Pancreas (tissue), 10 donors: ENCODE data around the gene XPC. TPM values are rescaled to one million over a fixed set of nuclear protein-coding genes. Genes with fewer than 3 reads are reported as not detected.
A peak's percentile ranks its signal among the peaks of the same experiment; 100 is the strongest.

Experiments used
- ATAC-seq, 4 donors: fragments of 200-7000 bp; cut with Tn5 transposase; one replicate each; pipeline versions ENCODE4 v1.8.0 to v1.9.1; 2020; ENCODE audit warnings: mild to moderate bottlenecking in 4 of 4, moderate library complexity in 4 of 4
- DNase-seq, 6 donors: peaks; one replicate each; pipeline ENCODE4 v3.0.0-alpha.2; 2020
- FAIRE-seq: peaks from 2 replicates; lab custom pipeline; 2012; peaks lifted over from hg19 to GRCh38; lab: Jason Lieb, UNC
- H3K27ac ChIP-seq, 4 donors: fragments of 200-600 bp; sonication (generic); 1 replicate in 3 of 4; 2 replicates in 1 of 4; pipeline versions ENCODE4 v1.5.0 to v1.8.0; 2020
- H3K27me3 ChIP-seq, 4 donors: fragments of 200-600 bp; one replicate each; pipeline ENCODE4 v1.8.0; 2021
- H3K36me3 ChIP-seq, 3 donors: fragments of 200-600 bp; sonication (generic) in 1 of 3; one replicate each; pipeline versions ENCODE4 v1.5.0 to v1.8.0; 2020 to 2021
- H3K4me1 ChIP-seq, 3 donors: fragments of 200-600 bp; one replicate each; pipeline ENCODE4 v1.8.0; 2021
- H3K4me3 ChIP-seq, 4 donors: fragments of 200-600 bp; sonication (generic) in 2 of 4; one replicate each; pipeline versions ENCODE4 v1.5.0 to v1.8.0; 2020 to 2021
- H3K9me3 ChIP-seq, 4 donors: fragments of 200-600 bp; one replicate each; pipeline ENCODE4 v1.8.0; 2021
- CTCF ChIP-seq, 4 donors: fragments of 200-600 bp; sonication (generic) in 3 of 4; IDR thresholded peaks; one replicate each; pipeline versions ENCODE4 v1.5.0 to v1.8.0; 2021; ENCODE audit warnings: antibody characterized with exemption in 4 of 4
- WGBS, 2 donors: extraction: QIAGEN DNeasy Blood & Tissue Kit; methylation state at CpG; one replicate each; pipeline ENCODE4 v1.1.7; 2013; 5-methylcytosine and 5-hydroxymethylcytosine counted together
- intact Hi-C, 3 donors: fragments of 100-400 bp; cut with DNase I; formaldehyde crosslinking; loops; one replicate each; pipeline versions ENCODE4 v1.11.1 to v1.14.2; 2022
- polyA plus RNA-seq, 2 donors: library from polyadenylated mRNA; stranded (reverse); fragments of 200-250 nt; gene quantifications; one replicate each; pipeline ENCODE4 v1.2.3, GENCODE V29; 2013
- total RNA-seq, 6 donors: library from RNA; stranded (reverse); fragmentation: NEBNext Ultra II Directional in 4 of 6; extraction: Animal tissue kit (Norgen Biotek cat#: 25700) in 4 of 6; gene quantifications; one replicate each; pipeline versions ENCODE4 v1.2.1 to v1.2.4, GENCODE V29; 2021 to 2023
- donor health status: healthy with polysubstance abuse.
- donor health status: DM: no; HTN: no; CAD: no; lungs with moderate emphysema.
- donor health status: DM: no; HTN: no; CAD: no.
- donor health status: control.
- donor health status: control.
- donor health status: Bipolar disorder and iron deficiency.
- donor health status: DM: yes; HTN: yes; CAD: no.
- donor health status: DM: no; HTN: no; CAD: no.
- donor health status: DM: no; HTN: no; CAD: no.
- donor health status: DM: yes; HTN: yes; CAD: no.

The XPC gene
- total and polyA plus RNA-seq, 8 donors: 14.2 to 29.9 (median 19.5) TPM

GRCh38 chr3:14126017-14126886 is 52.1 kb downstream of the XPC start:
- ATAC-seq: no peak
- WGBS, 2 donors: 51 to 62% methylated on average over 11 of the region's 11 CpGs
- DNase-seq: peak in 1 of 6 donors; percentile 11
- Histone ChIP-seq H3K27ac (peak overlapping the region; percentile 83 to 94 (median 91)), H3K27me3 (no peaks in the 10 kb centered on the region), H3K36me3 (peaks cover 0 to 19% (median 3%) of the 10 kb centered on the region in 3 donors), H3K9me3 (no peaks in the 10 kb centered on the region), H3K4me3 (peak overlapping the region; percentile 80 to 98 (median 90)), H3K4me1 (peaks cover 7 to 22% (median 15%) of the 10 kb centered on the region in 3 donors)
- no peak for TF ChIP-seq CTCF (IDR thresholded peaks at IDR 0.05)
- intact Hi-C loops: no loop called here
- FAIRE-seq: no peak

DNA sequence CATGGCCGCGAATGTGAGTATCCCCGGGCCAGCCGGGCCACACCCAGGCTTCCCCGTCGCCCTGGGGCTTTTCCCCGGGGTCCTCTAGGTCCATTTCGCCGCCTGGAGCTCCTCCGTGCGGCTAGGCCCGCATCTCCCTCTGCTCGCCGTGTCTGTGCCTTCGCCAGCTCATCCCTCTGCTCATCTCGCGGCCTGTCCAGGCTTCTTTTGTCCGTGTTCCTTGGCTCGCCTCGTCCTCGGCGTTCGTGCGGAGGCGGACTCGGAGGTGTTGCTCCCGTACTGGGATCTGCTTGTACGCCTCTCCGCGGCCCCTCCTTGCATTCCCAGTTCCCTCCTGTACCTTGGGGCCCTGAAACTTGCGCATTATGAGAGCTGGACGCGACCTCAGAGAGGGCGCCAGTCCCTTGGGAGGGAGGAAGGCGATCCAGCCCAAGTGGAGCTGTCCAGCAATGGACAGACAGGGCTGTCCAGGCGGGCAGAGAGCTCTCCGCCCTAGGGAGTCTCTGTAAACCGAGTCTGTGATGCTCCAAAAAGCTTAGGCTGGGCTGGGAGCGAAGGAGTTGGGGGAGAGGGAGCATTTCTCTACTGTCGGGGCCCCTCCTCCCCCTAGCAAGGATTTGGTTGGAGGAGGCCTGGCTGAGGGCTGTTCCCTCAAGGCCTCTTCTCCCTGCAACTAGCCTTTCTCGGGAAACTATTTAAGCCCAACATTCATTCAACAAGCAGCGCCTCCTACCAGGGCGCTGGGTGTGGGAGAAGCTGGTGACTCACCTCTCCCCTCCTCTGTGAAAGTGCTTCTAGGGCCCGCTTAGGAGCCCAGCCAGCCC is 53.0 kb downstream of the XPC start:
- TF ChIP-seq CTCF (IDR thresholded peaks at IDR 0.05): no peak

DNA sequence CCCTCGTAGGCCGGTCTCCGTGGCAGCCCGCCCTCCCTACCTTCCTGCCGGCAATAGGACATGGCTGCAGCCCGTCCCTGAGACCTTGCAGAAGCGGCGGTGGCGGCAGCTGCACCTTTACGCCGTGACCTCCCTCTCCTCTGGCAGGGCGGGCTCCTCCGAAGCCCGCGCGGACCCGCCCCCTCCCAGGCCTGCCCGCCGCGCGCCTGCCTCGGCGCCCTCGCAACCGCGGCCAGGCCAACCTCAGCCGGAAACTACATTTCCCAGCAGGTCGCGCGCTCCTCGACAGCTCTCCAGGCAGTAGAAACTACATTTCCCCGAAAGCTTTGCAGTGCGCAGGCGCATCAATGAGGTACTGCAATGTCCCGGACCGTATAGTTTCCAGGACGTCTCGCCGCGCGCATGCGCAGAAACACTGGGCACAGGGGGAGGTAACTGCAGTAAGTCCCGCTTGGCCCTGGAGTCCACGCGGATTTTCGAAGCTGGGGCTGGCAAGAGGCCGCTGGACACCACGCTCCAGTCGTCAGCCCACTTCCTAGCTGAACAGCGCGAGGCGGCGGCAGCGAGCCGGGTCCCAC is 53.7 kb downstream of the XPC start, which contains the start of the genes CHCHD4 and TMEM43:
CHCHD4 (minus strand) TSS at position 256 of the 578 bp plus-strand sequence; CDS start at position 62, 194 bp downstream.
TMEM43 (plus strand) TSS at position 438 of the 578 bp plus-strand sequence. CDS start 142 bp downstream, outside the sequence.
- WGBS, 2 donors: 0% methylated on average over 40 to 55 of the region's 55 CpGs
- TF ChIP-seq CTCF (IDR thresholded peaks at IDR 0.05): no peak
- Histone ChIP-seq H3K4me3 (peak within 1 kb of the TSS; percentile 80 to 98 (median 90)), H3K36me3 (peaks cover 0 to 4% (median 0%) of the 10 kb centered on the region in 3 donors), H3K27me3 (no peaks in the 10 kb centered on the region), H3K9me3 (no peaks in the 10 kb centered on the region), H3K27ac (peak within 1 kb of the TSS; percentile 83 to 94 (median 91)), H3K4me1 (peaks cover 7 to 22% (median 15%) of the 10 kb centered on the region in 3 donors)
- peak; percentile 99 to 100 (median 99) for DNase-seq
- intact Hi-C loops: no loop called here
- FAIRE-seq: no peak
- ATAC-seq: peak; percentile 89 to 95 (median 91)

More for the DNA sequence above, 53.0 kb downstream of the XPC start:
- WGBS, 2 donors: 0 to 1% methylated on average over 44 of the region's 44 CpGs
- Histone ChIP-seq H3K27ac (peak overlapping the region; percentile 83 to 94 (median 91)), H3K9me3 (no peaks in the 10 kb centered on the region), H3K36me3 (peaks cover 0 to 11% (median 0%) of the 10 kb centered on the region in 3 donors), H3K27me3 (no peaks in the 10 kb centered on the region), H3K4me1 (peaks cover 7 to 22% (median 15%) of the 10 kb centered on the region in 3 donors), H3K4me3 (peak overlapping the region; percentile 80 to 98 (median 90))
- intact Hi-C loops: no loop called here
- DNase-seq: peak; percentile 38 to 73 (median 64)
- no peak for FAIRE-seq
- ATAC-seq: peak; percentile 30 to 72 (median 53)

GRCh38 chr3:14124223-14124614 is 54.2 kb downstream of the XPC start:
- H3K4me1 ChIP-seq: peaks cover 7 to 22% (median 20%) of the 10 kb centered on the region in 3 donors
- H3K27me3 ChIP-seq: no peaks in the 10 kb centered on the region
- DNase-seq (peak in 5 of 6 donors; percentile 62 to 84 (median 69)), ATAC-seq (peak; percentile 31 to 65 (median 32)), FAIRE-seq (no peak)
- no peak for TF ChIP-seq CTCF (IDR thresholded peaks at IDR 0.05)
- intact Hi-C loops: no loop called here
- WGBS, 2 donors: 1% methylated on average over 37 of the region's 37 CpGs
- peak overlapping the region; percentile 80 to 98 (median 90) for H3K4me3 ChIP-seq
- H3K27ac ChIP-seq: peak overlapping the region; percentile 83 to 94 (median 91)
- no peaks in the 10 kb centered on the region for H3K36me3 ChIP-seq
- no peaks in the 10 kb centered on the region for H3K9me3 ChIP-seq
